Fibroblast of skin of right quadriceps (primary cell): ENCODE data around the gene PDE4D.
"Not testable (repeated sequence)": the region's sequence is repeated elsewhere in the genome, so short reads cannot be mapped to it uniquely, and the experiment has no call there.

Experiments
- DNase-seq: peaks from one replicate; pipeline ENCODE4 v3.0.0-alpha.2; 2013

The PDE4D gene

DNA sequence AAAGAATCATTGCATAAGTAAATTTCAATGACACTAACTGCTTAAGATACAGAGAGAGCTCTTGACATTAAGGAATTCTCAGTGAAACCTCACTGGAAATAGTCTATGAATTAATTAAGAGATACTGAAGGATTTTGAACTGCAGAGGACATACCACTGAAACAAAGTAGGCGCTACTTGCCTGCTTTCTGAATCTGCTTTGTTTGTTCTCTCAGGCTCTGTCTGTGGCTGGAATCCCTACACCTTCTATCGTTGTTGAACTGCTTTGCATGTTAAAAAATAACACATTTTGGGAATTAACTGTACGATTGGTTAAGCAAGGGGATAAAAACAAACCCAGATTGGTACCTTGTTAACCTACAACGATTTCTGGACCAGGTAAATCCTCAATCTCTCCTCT is 435.2 kb downstream of the PDE4D start:
- DNase-seq = no peak

DNA sequence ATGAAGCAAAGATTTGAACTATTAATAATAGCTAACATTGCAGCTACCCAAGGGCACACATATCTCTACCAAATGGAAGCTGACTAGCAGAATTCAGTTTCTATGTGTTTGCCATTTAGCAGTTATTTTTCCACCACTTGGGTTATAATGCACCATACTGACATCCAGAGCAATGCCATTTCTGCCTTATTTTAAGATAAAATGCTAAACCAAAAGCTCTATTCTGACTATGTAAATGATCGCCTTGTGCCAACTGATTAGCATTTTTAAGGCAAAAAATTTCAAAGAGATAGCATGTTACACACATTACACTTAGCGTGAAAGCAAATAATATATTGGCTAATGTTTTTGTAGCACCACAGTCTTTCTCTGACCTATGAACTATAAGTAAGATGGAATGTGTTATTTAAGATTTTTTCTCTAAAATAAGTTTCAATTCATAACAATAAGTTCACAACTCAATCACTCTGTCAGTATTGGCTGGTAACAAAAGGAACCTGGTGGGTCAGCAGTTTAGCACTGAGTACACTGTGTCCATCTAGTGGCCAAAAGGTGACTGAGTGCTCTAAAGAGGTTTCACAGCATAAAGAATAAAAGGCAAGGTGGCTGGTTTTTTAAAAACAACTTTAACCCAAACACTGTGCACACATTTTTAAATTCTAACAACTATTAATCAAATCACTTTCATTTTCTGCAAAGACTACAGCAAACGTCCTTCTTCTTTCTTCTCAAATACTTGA is 443.5 kb downstream of the PDE4D start:
- DNase-seq = no peak

DNA sequence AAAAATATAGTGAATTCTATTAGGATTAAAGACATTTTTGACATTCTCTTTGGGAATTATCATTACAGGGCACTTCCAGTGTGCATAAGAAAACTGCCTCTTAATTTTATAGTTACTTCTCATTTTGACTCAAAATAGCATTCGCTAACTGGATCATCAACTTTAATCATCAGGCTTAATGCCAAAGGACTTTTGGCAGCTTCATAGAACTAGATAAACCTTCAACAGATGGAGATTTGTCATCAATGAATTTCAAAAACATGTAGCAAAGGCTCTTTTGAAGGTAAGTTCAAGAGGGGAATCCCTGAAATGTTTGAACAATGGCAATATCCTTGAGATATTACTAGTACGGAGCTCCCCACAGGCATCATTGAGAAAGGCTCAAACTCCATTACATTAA is 447.2 kb downstream of the PDE4D start:
- no peak for DNase-seq

DNA sequence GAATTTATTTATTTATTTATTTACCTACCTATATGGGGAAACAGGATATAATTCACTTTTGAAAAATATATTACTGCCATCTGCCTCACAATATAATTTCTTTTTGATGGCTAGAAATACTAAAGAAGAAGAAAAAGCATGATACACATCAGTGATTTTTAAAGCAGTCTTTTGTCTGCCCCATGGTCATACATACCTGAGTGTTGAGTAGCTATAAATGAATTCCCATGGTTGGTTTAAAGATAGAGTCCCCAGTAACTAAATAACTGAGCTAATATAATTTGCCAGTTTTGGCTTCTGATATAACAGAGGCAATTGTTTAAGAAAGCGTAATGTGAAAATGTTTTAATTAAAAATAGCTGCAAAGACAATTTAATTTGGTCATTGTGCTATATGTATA is 447.8 kb downstream of the PDE4D start:
- no peak for DNase-seq

DNA sequence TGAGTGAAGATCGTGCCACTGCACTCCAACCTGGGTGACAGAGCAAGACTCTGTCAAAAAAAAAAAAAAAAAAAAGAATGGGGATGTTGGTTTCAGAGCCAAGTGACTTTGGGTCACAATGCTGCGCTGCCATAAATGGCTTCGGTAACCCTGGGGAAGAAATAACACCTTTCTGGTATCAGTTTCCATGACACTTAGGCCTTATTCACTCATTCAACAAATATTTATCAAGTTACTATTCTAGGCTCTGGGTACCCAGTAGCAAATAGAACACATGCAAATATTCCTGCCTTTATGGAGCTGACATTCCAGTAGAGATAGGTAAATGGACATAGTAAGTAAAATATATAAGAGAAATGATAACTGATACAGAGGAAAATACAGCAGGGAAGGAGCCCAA is 454.2 kb downstream of the PDE4D start:
- no peak for DNase-seq

DNA sequence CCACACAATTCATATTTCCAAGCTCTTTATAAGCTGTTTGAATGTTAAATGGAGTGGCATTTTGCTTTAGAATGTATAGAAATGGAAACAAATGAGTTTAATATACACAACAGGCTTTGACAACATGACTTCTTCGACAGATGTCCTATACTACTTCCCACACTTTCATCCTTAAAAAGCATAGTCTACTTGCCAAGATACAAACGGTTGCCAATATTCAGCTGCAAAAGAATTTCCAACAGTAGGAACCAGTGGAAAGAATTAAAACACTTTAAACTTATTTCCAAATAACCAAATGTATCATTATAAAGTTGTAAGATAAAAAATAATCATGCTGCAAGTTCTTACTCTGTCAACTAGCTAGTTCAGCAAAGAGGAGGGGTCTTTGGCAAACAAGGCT is 456.4 kb downstream of the PDE4D start:
- no peak for DNase-seq

DNA sequence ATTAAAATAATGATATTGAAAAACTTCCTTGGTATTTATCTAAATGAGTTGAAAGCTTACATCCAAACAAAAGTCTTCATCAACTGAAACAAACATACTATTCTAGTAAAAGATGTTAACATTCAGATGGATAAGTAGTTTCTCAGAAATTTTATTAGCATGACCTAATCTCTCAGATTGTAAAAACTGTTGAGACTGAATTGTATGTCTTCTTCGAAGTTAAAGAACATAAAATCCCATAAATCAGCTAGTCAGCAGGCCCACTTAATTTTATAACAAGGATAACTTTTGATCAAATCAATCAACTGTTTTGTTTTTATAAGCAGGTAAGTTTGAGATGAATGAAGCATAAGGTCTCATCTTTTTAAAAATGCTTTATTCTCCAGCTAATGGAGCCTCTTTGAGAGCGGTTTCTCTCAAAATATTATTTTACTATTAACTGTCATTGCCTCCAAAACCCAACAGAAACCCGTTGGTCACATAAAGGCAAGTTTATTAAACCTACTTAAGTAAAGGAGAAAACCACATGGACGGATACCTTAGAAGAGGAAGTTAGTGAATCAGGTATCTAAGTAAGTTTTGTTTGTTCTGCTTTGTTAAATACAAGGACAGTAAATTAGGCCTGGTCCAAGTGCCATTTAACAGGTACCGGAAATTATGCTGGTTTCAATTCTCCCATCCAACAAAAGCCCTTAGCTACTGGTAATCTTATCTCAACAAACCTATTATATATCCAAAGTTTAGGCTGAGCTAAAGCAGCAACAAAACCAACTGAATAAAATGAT is 457.0 kb downstream of the PDE4D start:
- no peak for DNase-seq

DNA sequence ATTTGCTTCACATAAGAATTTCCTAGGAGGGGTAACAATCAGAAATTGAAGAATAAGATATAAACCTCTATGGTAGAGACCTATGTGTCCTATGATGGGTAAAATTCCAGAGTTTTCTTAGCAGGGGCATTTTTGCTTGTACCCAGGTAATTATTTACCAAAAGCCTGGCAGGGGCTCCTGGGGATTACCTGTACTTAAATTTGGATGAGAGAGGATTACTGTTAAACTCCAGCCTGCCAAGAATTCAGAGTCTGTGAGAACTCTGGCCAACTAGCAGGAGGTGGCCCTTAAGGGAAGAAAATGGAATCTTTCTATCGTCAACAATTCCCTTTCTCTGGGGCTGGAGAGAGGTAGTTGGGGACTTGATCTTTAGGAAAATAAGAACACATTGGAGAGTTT is 460.4 kb downstream of the PDE4D start:
- no peak for DNase-seq

DNA sequence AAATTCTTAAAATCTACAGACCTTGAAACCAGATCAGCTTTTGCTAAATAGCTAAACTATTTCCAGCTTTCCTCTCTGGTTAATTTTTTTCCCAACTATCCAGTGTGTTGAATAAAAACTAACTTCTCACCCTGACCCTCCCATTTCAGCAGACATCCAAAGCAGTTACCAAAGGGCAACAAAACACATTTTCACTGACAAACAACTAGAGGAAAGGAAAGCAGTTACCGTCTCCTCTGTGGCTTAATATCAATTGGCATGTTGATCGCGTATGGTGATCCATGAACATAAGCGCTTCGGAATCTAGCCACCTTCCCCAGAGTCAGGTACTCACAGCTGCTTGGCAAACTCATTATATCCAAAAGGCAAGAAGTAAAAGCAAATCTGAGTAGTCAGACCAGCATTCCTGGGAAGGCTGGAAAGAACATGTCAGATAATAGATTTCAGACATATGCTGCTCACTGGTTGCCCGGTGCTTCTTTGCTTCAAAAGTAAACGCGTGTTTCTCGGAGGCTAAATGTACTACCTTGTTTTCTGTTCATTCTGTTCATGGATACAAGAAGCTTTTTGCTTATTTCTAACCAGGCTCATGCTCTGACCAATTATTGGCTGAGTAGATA is 463.4 kb downstream of the PDE4D start:
- no peak for DNase-seq

DNA sequence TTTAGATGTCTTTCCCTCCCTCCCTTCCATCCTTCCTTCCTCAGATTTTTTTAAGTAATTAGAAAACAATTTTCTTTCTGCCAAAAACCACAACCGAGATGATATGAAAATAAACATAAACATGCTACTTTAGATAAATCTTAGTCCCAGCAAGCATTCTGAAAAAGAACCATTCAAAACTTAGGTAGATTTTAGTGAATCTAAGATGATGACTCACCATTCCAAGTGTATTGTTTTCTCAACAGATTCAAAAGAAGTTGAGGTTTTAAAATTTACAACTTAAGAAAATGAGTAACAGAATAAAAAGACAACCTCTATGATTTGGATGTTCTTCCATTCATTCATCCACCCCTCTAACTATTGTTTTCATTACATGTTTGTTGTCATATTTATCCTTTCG is 465.1 kb downstream of the PDE4D start:
- DNase-seq = no peak

DNA sequence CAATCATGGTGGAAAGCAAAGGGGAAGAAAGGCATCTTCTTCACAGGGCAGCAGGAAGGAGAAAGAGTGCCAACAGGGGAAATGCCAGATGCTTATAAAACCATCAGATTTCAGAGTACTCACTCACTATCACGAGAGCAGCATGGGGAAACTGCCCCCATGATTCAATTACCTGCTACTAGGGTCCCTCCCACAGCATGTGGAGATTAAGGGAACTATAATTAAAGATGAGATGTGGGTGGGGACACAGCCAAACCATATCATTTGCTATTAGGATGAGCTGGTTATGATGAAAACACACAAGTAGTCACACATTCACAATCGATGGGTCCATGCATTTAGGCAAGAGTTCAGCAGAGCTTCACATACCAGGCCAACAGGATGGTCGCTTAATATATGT is 469.0 kb downstream of the PDE4D start:
- DNase-seq = no peak

DNA sequence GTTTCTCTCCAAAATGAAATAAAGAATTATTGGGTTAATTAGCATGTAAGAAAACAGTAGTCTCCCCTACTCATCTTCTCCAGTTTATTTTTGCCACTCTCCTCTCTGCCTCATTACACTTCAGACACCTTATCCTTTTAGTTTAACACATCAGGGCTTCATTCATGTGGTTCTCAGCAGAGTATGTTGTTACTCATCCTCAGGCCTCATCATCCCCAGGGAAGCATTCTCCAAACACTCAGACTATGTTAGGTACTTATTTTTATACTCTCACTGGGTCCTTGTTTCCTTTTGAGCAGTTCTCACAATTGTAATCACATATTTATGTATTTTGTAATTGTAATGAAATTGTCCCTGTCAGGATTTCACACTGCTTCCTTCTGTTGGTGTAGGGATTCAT is 470.5 kb downstream of the PDE4D start:
- DNase-seq = peak; percentile 60

DNA sequence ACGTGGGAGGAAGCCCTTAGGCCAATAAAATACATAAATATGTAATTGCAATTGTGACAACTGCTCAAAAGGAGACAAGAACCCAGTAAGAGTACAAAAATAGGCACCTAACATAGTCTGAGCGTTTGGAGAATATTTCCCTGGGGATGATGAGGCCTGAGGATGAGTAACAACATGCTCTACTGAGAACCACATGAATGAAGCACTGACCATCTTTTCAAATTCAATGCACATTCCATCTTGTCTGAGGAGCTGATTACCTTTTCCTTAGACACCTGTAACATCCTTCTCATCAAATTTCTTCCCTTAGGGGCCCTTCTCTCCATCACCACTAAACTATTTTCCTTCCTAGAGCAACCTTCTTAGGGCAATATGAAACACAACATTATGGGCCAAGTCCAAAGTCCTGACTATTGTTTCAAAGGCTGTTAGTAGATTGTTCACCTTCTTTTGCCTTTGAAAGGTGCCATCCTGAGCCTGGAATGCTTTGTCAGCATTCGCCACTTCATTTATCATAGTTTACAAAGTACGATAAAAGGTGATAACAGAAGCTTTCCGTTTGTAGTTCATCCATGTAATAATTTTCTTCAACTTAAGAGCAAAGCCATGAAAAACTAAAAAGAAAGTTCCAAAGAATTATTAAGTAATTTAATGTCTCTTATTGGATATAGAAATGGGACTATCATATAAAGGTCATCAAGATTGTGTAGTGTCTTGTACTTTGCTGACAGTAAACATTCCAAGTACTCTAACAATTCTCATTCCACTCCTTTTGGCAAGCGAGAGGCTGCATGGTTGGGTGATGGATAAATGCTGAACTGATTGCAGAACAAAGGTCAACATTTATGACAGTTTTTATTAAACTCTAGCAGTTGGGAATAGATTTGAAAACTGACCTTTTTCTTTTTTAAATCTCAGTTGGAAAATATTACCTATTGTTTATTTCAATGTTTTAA is 471.3 kb downstream of the PDE4D start:
- no peak for DNase-seq

DNA sequence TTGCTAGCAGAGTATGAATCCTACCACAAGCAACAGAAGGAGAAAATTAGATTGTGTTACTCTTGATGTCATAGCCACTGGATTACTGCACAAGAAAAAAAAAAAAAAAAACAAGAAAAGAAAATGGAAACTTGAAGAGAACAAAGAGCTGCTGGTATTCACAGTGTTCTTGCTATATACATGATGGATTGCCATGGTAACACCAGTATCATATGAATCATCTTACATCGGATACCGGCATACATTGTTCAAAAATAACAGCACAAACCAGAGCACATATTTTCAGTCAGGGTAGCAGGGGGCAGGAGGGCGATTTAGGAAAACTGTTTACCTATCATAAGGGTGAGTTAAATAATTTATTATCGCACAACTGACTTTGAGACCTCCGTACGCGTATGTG is 472.9 kb downstream of the PDE4D start:
- DNase-seq = no peak

DNA sequence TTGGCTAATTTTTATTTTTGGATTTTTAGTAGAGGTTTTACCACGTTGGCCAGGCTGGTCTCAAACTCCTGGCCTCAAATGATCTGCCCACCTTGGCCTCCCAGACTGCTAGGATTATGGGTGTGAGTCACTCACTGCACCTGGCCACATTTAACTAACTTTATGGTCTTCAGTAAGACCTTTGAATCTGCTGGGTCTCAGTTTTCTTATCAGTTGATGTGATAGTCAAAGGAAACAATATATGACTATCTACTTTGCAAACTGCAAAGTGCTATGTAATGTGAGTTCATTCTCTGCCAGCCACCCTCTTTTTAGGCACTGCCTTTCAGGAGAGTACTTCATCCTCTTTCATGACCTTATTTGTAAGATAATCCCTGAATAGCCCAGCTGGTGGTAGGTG is 474.7 kb downstream of the PDE4D start:
- DNase-seq = no peak

DNA sequence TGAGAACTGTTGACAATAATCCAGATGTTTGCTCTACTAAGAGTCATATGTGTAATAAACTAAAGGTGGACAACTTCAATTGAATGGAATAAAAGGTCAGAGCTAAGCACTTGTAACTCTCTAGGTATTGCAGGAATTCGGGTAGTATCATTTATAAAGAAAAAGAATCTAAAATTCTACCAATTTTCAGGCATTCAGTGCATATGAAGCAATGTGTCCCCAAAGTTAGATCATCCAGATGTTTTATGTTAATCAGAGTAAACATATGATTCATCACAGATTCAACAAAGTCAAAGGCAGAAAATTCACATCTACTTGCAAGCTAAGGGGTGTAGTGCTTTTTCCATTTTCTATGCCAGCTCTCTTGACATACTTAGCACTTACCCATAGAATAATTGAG is 477.1 kb downstream of the PDE4D start:
- DNase-seq = peak; percentile 18

DNA sequence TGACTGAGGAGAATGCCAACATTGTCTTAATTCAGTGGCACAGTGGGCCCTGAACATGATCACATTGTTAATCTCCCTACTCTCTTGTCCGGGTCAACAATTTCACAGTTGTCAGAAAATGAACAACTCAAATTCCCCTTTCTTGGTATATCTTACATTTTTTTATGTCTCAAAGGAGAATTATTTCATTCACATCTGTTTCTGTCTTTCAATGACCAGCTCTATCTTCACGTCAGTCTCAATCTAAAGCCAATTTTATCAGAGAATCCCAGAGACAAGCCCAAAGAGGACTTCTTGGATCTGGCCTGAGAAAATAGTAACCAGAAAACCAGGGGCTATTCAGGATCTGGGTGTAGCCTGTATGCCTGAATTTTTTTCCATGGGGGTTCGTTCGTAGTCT is 477.5 kb downstream of the PDE4D start:
- DNase-seq = no peak

DNA sequence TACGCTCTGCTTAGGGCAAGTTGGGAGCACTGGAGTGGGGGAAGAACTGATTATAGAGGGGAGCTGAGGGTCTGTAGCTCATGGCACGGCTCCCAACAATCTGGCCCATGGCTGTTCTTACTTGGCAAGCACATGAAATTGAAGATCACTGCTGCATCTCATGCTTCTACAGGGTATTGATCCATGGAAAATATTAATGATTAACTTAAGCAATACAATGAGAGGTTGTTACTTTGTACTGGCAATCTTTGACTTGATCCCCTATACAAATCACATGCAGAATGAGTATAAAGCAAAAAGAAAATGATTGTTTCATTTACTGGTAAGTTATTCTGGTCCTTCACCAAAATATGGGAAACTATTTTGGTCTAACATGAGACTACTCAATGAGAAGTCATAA is 481.1 kb downstream of the PDE4D start:
- DNase-seq = no peak

DNA sequence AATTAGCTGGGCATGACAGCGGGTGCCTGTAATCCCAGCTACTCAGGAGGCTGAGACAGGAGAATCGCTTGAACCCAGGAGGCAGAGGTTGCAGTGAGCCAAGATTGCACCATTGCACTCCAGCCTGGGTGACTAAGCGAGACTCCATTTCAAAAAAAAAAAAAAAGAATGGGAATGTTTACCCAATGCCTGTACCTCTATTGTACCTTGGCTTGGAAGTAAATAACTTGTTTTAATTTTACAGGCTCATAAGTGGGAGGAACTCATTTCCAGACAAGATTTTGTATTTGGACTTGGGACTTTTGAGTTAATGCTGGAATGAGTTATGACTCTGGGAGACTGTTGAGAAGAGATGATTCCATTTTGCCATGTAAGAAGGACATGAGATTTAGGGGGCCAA is 484.5 kb downstream of the PDE4D start:
- DNase-seq = not testable (repeated sequence)

DNA sequence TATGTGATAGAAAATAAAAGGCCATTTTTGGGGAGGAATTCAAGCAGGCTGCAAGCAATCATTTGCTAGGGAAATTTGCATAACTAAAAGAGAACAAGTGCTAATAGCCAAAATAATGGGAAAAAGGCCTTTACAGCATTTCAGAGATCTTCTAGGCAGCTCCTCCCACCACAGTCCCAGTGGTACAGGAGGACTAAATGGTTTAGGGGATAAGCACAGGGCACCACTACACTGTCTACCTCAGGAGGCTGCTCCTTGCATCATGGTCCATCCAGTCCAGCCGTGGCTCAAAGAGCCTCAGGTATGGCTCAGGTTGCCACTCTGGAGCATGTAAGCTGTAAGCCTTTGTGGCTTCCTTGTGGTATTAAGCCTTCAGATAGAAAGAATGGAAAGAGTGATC is 485.6 kb downstream of the PDE4D start:
- no peak for DNase-seq

DNA sequence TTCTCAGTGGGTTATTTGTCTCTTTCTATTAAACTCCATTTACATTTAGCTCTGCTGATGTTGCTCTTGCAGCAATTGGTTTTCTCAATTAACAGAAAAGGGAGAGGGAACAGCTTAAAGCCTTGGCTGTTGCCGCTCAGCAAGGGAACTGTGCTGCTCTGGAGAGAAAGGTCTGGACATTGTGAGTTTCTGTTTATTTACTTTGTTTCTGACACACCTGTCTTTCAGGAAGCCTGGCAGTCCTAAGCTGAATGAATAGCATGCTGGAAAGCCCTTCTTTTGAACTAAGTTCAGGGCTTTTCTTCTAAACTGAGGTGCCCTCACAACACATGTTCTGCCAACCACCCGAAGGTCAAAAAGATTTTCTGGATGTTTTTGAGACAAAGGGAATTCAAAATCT is 491.9 kb downstream of the PDE4D start:
- no peak for DNase-seq

DNA sequence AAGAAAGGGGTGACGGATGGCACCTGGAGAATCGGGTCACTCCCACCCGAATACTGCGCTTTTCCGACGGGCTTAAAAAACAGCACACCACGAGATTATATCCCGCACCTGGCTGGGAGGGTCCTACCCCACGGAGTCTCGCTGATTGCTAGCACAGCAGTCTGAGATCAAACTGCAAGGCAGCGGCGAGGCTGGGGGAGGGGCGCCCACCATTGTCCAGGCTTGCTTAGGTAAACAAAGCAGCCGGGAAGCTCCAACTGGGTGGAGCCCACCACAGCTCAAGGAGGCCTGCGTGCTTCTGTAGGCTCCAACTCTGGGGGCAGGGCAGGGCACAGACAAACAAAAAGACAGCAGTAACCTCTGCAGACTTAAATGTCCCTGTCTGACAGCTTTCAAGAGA is 498.6 kb downstream of the PDE4D start:
- DNase-seq = not testable (repeated sequence)
